OCI-LY3 (cell line): ENCODE results near the gene WDR43.

Source experiments
- H2AFZ ChIP-seq: fragments of 200-600, 300-600 bp; shearing (Covaris generic); 2 replicates; pipeline ENCODE4 v1.6.0; 2014; ENCODE audit warnings: antibody characterized with exemption, low read depth, low read length
- H3K27ac ChIP-seq: fragments of 200-600, 300-600 bp; sonication (generic); 2 replicates; pipeline ENCODE4 v1.5.1; 2014; ENCODE audit warnings: mild to moderate bottlenecking, low read length, moderate library complexity, mixed read lengths
- H3K27me3 ChIP-seq: fragments of 200-600, 300-600 bp; sonication (generic); 2 replicates; pipeline ENCODE4 v1.6.1; 2014; ENCODE audit warnings: low read depth, low read length, mixed read lengths
- H3K36me3 ChIP-seq: fragments of 200-600, 300-600 bp; sonication (generic); replicated peaks from 2 replicates; pipeline ENCODE3; 2014; ENCODE audit warnings: low read depth, low read length, mixed read lengths
- H3K4me1 ChIP-seq: fragments of 300-600, 200-600 bp; sonication (generic); 2 replicates; pipeline ENCODE4 v1.6.1; 2014; ENCODE audit warnings: low read length, mixed read lengths
- H3K4me2 ChIP-seq: fragments of 200-600, 300-600 bp; sonication (generic); 2 replicates; pipeline ENCODE4 v1.6.1; 2014; ENCODE audit warnings: low read length, mixed read lengths
- H3K4me3 ChIP-seq: fragments of 300-600, 200-600 bp; sonication (generic); 2 replicates; pipeline ENCODE4 v1.5.1; 2014; ENCODE audit warnings: antibody characterized with exemption, mild to moderate bottlenecking, low read length, moderate library complexity
- H3K79me2 ChIP-seq: fragments of 300-600, 200-600 bp; shearing (Covaris generic); 2 replicates; pipeline ENCODE4 v1.6.1; 2014; ENCODE audit warnings: mild to moderate bottlenecking, low read length, mixed read lengths
- H3K9ac ChIP-seq: fragments of 300-600, 200-600 bp; shearing (Covaris generic); 2 replicates; pipeline ENCODE4 v1.6.0; 2014; ENCODE audit warnings: mild to moderate bottlenecking, low read length, moderate library complexity
- H3K9me3 ChIP-seq: fragments of 200-600, 300-600 bp; shearing (Covaris generic); 2 replicates; pipeline ENCODE4 v1.6.1; 2014; ENCODE audit warnings: low read length, mixed read lengths; ENCODE audit not compliant: insufficient read depth
- H4K20me1 ChIP-seq: fragments of 200-600, 300-600 bp; sonication (generic); 2 replicates; pipeline ENCODE4 v1.6.1; 2016; ENCODE audit warnings: low read length, mixed read lengths; ENCODE audit not compliant: insufficient read depth
- CTCF ChIP-seq: fragments of 200-600, 300-600 bp; sonication (generic); IDR thresholded peaks from 2 replicates; pipeline ENCODE4 v1.5.1; 2014; ENCODE audit warnings: antibody characterized with exemption, low read length, low read depth
- EZH2phosphoT487 ChIP-seq: fragments of 200-600 bp; shearing (Covaris generic); IDR thresholded peaks from 2 replicates; pipeline ENCODE4 v1.6.1; 2018; ENCODE audit warnings: antibody characterized with exemption, mixed run types, low read depth

The WDR43 gene

GRCh38 chr2:28908172-28908571, 13.7 kb downstream of the WDR43 start:
- Histone ChIP-seq H4K20me1 (peaks cover 58% of the 10 kb centered on the region), H3K4me2 (no peak overlapping the region), H3K36me3 (peaks cover 60% of the 10 kb centered on the region), H3K27ac (no peak overlapping the region), H3K9ac (no peak overlapping the region), H2AFZ (no peak overlapping the region), H3K9me3 (no peaks in the 10 kb centered on the region), H3K4me1 (no peaks in the 10 kb centered on the region), H3K79me2 (peaks cover 96% of the 10 kb centered on the region), H3K27me3 (no peaks in the 10 kb centered on the region), H3K4me3 (no peak overlapping the region)
- TF ChIP-seq CTCF (no peak), EZH2phosphoT487 (no peak)

GRCh38 chr2:28909655-28910353, 15.3 kb downstream of the WDR43 start:
- Histone ChIP-seq H3K9me3 (no peaks in the 10 kb centered on the region), H3K4me1 (no peaks in the 10 kb centered on the region), H3K9ac (no peak overlapping the region), H3K79me2 (peaks cover 95% of the 10 kb centered on the region), H3K36me3 (peaks cover 64% of the 10 kb centered on the region), H3K27ac (no peak overlapping the region), H3K4me3 (no peak overlapping the region), H3K27me3 (no peaks in the 10 kb centered on the region), H4K20me1 (peaks cover 43% of the 10 kb centered on the region), H3K4me2 (no peak overlapping the region), H2AFZ (no peak overlapping the region)
- no peak for TF ChIP-seq EZH2phosphoT487
- TF ChIP-seq CTCF = no peak

- no peak overlapping the region for H3K4me3 ChIP-seq
- peaks cover 34% of the 10 kb centered on the region for H4K20me1 ChIP-seq
- H3K4me2 ChIP-seq = no peak overlapping the region
- H3K9ac ChIP-seq = no peak overlapping the region
- no peak overlapping the region for H3K27ac ChIP-seq
- H2AFZ ChIP-seq = no peak overlapping the region
- H3K79me2 ChIP-seq = peaks cover 91% of the 10 kb centered on the region
- no peak for TF ChIP-seq EZH2phosphoT487
- TF ChIP-seq CTCF = no peak
- H3K27me3 ChIP-seq = no peaks in the 10 kb centered on the region
- H3K9me3 ChIP-seq = no peaks in the 10 kb centered on the region
- H3K36me3 ChIP-seq = peaks cover 56% of the 10 kb centered on the region
- H3K4me1 ChIP-seq = no peaks in the 10 kb centered on the region
These were observed 21.5 kb downstream of the WDR43 start for GRCh38 chr2:28915939-28916338.

GRCh38 chr2:28926847-28927246, 32.4 kb downstream of the WDR43 start:
- no peak overlapping the region for H3K4me3 ChIP-seq
- H3K9me3 ChIP-seq = no peaks in the 10 kb centered on the region
- no peak for TF ChIP-seq CTCF
- no peak overlapping the region for H3K9ac ChIP-seq
- peaks cover 85% of the 10 kb centered on the region for H3K79me2 ChIP-seq
- H2AFZ ChIP-seq = no peak overlapping the region
- H3K36me3 ChIP-seq = peaks cover 79% of the 10 kb centered on the region
- H3K27ac ChIP-seq = no peak overlapping the region
- no peaks in the 10 kb centered on the region for H3K27me3 ChIP-seq
- peaks cover 7% of the 10 kb centered on the region; the same call in 1 of the 2 replicates for H4K20me1 ChIP-seq
- H3K4me2 ChIP-seq = no peak overlapping the region
- H3K4me1 ChIP-seq = no peaks in the 10 kb centered on the region
